LNCaP clone FGC (cell line): ENCODE measurements around the gene HLA-DQB1.
"Not testable (repeated sequence)": the region's sequence is repeated elsewhere in the genome, so short reads cannot be mapped to it uniquely, and the experiment has no call there.

Experiments used
- DNase-seq: peaks from one replicate; pipeline ENCODE4 v3.0.0-alpha.2; 2011; ENCODE audit warnings: low read depth
- H3K4me3 ChIP-seq: 2 replicates; pipeline ENCODE4 v1.5.1; 2011; ENCODE audit warnings: mild to moderate bottlenecking, low read depth, low read length, control low read depth
- CTCF ChIP-seq: IDR thresholded peaks from 2 replicates; pipeline ENCODE4 v1.5.1; 2012; ENCODE audit warnings: mild to moderate bottlenecking; ENCODE audit not compliant: control insufficient read depth, insufficient read depth; ENCODE audit errors: extremely low read depth

The HLA-DQB1 gene

DNA sequence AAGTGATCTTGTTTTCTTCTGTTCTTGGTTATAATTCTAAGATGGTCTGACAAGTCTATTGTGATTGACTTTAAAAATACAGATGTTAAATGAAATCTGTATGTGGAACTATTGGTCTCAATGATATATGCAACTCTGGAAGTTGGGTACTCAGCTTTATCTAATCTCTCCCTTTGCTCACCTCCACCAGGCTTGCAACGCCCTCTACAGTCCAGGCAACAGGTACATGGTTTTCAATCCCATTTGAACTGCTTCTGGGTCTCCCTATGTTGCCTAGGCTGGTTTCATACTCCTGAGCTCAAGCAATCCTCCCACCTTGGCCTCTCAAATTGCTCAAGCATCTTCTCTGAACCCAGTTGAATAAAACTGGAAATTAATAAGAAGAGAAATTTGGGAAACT lies 25.6 kb upstream of the HLA-DQB1 start:
- H3K4me3 ChIP-seq = no peak overlapping the region
- peak; percentile 30 for DNase-seq
- TF ChIP-seq CTCF = peak; percentile 75

DNA sequence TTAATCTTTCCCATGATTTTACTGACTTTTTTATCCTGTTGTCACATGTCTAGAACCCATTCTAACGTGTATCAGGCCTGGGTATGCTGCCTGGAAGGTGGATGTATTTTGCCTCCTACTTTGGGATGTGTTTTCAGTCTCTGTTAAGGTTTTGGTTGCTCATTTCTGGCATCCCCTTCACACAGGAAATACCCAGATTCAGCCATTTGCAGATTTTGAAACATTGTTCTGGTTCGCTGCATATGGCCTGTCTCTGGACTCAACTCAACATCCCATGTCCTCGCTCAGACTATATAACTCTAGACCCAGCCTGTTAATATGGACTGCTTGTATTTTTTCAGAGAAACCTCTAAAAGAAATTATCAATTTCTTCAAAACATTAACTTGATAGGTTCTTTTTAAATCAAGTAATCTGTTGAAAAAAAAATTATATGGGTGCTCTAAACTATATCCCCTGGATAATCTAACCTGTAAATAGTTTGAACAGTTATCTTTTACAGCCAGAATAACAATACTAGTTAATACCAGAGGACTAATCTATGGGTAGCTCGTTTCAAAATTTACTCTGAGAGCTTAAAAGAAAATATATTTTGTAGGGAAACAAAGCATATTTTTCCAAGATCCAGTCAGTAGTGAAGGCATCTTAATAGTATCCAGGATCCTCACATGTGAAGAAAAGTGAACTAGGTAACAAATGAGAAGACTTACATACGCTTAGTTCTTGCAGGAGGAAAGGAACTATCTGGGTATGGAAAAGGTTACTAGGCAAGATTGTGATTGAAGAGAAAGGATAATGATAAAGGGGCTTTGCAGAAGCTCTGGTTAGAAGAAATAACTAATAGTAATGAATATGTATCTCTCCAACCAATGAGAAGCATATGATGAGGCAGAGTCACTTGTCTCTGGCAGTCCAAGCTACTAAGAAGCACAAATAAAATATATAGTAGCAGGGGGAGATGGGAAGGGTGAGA lies 23.4 kb upstream of the HLA-DQB1 start:
- no peak for DNase-seq
- TF ChIP-seq CTCF = no peak
- no peak overlapping the region for H3K4me3 ChIP-seq

- no peak for DNase-seq
- H3K4me3 ChIP-seq = no peak overlapping the region
- no peak for TF ChIP-seq CTCF
Measured at GRCh38 chr6:32685603-32686002, 19.1 kb upstream of the HLA-DQB1 start.

- no peak for DNase-seq
- no peak overlapping the region for H3K4me3 ChIP-seq
- TF ChIP-seq CTCF = no peak
Measured at GRCh38 chr6:32684246-32684645, 17.8 kb upstream of the HLA-DQB1 start.

GRCh38 chr6:32680055-32680454 lies 13.6 kb upstream of the HLA-DQB1 start:
- DNase-seq = no peak
- no peak overlapping the region for H3K4me3 ChIP-seq
- TF ChIP-seq CTCF = no peak

- H3K4me3 ChIP-seq = no peak overlapping the region
- TF ChIP-seq CTCF = no peak
- DNase-seq = no peak
Measured at GRCh38 chr6:32679492-32679891, 13.0 kb upstream of the HLA-DQB1 start.

DNA sequence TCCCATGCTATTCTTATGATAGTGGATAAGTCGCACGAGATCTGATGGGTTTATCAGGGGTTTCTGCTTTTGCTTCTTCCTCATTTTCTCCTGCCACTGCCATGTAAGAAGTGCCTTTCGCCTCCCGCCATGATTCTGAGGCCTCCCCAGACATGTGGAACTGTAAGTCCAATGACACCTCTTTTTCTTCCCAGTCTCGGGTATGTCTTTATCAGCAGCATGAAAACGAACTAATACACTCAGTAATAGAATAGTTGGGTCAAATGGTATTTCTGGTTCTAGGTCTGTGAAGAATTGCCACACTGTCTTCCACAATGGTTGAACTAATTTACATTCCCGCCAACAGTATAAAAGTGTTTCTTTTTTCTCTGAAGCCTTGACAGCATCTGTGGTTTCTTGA lies 7.7 kb upstream of the HLA-DQB1 start:
- DNase-seq, H3K4me3 ChIP-seq: not testable (repeated sequence)

GRCh38 chr6:32671908-32672307 lies 5.5 kb upstream of the HLA-DQB1 start:
- H3K4me3 ChIP-seq, DNase-seq: not testable (repeated sequence)
